ENCODE measurements around the gene TMEM126A.
A peak's percentile ranks its signal among the peaks of the same experiment; 100 is the strongest.
"Not testable (repeated sequence)": the region's sequence is repeated elsewhere in the genome, so short reads cannot be mapped to it uniquely, and the experiment has no call there.

Gene TMEM126A

DNA sequence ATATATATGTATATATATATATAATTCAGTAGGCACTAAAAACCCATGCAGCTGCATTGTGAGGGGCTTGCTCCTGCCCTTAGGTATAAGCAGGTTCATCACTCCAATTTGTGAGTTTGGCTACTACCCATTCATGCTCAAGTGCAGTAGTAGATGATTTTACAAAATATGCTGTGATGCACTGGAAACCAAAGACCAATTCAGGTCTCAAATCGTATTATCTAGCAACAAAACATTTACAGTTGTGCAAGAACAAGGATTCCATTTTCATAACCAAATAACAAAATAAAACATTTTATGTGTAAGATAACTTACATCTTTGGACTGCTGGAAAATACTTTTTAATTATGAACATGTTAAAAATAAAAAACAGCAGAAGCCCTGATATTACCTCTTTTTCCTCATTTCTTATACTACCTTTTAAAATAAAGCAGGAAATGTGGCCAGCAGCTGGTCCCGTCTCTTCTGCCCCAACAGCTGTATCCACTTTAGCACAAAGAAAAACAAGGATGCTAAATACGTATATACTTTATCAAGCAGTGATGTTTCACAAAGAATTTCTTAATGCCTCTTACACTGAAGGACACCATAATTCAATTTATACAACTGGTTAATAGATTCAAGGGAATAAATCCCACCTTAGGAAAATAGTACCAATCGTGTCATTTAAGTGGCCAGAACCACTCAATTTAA lies 14.4 kb downstream of the TMEM126A start:
- DNase-seq, result no peak

DNA sequence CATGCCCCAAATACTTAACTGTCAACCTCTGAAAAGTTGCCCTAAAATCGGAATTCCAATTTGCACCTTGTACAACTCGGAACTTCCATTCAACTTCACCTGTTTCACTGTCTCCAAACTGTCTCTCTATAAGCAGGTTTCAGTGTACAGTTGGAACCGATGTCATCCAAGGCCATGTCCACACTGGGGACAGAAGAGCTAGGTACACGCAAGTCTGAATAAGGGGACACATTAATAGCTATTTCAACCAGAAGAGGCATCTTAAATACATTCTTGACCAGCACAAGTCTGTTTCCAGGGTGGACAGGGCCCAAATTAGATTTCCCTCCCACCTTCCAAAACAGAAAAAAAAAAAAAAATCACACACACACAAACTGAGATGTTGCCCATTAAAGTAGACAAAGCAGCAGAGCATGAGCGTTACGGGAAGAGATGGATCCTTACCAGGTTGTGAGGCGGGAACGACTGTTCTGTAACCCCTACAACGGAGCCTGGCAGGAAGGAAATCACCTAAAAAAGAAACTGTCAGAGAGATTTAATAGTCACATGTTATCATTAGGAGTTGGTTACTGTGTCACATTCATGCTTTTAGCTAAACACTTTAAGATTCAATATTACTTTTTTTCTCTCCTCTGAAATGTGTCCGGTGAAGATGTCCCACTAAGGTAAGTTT lies 15.4 kb downstream of the TMEM126A start:
- DNase-seq, result no peak

DNA sequence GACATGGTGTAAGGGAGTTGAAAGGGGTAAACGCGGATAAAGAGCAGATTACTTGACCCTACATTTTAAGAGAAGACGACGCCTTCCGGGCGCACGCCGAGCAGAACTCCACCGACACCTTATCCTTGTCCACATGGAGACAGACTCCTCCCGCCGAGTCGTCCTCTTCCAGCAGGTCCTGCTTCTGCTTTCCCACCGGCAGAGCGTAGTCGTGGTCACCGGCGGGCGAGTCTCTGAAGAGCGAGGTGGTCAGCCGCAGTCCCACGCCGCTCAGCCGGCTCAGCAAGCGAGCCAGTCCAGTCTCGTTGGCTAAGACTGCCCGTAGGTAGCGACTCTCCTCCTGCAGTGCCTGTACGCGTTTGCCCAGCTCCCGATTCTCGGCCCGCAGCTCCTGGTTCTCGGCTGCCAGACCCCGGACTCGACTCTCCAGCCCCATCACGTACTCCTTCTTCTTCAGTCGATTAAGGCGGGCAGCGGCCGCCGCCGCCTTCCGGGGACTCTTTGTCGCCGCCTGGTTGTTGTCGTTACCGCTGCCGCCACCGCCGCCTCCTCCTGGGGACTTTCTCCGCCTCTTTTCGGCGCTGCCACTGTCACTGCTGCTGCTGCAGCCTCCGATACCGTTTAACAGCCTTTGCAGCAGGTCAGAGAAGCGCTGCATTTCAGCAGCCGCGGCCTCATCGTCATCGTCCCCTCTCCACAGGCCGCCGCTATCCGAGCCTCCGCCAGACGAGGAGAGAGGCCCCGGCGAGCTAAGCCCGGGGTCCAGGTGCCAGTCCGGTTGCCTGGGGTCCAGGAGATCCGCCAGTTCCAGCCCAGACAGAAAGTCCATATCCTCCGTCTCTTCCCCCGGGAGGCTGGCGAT lies 16.2 kb downstream of the TMEM126A start:
- DNase-seq, result peak; percentile 63

DNA sequence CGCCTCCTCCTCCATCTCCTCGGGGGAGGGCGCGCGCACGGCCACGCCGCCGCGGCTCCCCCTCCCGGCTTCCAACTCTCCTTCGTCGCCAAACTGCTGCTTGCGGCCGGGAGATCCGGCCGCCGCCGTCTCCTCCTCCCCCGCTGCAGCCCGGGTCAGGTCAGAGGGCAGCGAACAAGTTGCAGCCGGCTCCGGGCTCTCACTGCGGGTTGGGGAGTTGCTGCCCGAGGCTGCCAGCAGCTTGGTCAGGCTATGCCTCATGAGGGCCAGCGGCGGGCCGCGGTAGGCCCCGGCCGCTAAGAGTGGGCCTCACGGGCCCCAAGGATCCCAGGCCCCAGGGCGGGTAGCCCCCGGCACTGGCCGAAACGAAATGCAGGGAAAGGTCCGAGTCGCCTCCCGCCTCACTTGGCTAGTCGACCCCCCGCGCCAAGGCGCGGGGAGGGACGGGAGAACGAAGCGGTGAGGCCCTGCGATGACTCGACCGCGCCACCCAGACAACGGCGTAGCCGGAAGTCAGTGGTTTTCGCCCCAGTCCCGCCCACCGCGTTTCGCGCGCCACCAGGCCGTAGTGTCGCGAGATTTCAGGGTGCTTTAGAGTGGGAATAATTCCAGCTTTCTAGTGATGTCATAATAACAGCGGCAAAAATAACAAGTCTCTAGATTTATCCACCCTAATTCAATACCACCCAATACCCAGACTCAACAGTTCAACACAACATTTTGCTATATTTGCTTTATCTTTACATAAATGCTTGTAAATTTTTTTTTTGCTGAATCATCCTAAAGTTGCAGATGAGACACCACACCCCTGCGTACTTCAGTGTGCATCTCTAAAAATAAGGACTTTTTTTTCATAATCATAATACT lies 17.1 kb downstream of the TMEM126A start, which contains the start of gene CREBZF:
Gene CREBZF (minus strand): TSS at position 515 of the 867 bp plus-strand sequence. CDS start 254 bp downstream, at position 261.
- peak; percentile 96 for DNase-seq

DNA sequence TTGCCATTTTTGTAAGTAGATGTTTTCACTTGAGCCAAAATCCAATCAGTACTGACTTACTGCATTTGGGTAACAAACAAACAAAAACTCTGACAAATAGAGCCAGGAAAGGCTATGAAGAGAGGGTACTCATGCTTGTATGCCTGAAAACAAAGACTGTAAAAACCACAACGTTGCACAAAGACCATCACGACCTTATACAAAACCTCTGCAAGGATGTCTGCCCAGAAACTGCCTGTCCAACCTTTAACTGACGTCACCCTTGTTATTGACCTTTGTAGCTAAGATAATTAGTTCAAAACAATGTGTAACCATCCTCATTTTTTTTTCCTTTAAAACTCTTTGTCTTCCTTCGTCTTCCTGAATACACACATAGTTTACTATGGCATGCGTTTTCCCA lies 18.0 kb downstream of the TMEM126A start:
- DNase-seq, result no peak

DNA sequence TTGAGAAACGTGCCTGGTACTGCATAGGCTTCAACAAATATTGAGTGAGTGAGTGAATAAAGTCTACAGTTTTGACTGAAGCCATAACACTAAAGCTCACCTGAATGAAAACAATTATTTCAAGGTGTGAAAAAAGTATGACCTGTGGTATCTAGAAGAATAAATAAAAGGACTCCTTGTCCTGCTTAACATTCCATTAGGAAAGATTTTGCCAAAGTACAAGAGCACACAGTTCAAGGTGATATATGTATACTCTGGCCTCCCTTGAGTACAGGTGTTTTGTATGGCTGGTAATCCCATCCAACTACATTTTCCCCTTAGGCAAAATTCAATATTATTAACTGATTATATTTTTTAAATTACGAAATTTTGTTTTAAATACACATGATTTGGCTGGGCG lies 18.9 kb downstream of the TMEM126A start:
- DNase-seq, result no peak

DNA sequence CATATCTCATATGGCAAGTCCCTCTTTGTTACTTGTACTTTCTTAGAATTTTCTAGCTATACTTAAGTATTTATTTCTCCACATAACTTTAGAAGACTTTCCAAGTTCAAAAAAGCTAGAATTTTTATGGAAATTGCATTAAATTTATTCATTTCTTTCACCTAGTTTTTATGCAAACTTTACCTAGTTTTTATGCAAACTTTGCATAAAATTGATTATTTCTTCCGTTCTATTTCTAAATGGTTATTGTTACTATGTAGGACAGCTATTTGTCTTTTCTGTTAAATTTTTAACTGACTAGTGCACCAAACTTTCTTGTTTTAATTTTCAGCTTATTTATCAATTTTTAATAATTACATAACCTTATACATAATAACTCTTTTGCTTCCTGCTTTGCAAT lies 20.4 kb downstream of the TMEM126A start:
- no peak for DNase-seq

DNA sequence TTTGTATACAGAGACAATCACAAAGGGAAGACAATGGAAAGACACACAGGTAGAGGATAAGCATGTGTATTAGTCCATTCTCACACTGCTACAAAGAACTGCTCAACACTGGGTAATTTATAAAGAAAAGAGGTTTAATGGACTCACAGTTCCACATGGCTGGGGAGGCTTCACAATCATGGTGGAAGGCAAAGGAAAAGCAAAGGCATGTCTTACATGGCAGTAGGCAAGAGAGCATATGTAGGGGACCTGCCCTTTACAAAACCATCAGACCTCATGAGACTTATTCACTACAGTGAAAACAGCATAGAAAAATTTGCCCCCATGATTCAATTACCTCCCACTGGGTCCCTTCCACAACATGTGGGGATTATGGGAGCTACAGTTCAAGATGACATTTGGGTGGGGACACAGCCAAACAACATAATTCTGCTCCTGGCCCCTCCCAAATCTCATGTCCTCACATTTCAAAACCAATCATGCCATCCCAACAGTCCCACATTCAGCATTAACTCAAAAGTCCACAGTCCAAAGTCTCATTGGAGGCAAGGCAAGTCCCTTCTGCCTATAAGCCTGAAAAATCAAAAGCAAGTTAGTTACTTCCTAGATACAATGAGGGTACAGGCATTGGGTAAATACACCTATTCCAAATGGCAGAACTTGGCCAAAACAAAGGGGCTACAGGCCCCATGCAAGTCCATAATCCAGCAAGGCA lies 23.3 kb downstream of the TMEM126A start:
- DNase-seq, result not testable (repeated sequence)

DNA sequence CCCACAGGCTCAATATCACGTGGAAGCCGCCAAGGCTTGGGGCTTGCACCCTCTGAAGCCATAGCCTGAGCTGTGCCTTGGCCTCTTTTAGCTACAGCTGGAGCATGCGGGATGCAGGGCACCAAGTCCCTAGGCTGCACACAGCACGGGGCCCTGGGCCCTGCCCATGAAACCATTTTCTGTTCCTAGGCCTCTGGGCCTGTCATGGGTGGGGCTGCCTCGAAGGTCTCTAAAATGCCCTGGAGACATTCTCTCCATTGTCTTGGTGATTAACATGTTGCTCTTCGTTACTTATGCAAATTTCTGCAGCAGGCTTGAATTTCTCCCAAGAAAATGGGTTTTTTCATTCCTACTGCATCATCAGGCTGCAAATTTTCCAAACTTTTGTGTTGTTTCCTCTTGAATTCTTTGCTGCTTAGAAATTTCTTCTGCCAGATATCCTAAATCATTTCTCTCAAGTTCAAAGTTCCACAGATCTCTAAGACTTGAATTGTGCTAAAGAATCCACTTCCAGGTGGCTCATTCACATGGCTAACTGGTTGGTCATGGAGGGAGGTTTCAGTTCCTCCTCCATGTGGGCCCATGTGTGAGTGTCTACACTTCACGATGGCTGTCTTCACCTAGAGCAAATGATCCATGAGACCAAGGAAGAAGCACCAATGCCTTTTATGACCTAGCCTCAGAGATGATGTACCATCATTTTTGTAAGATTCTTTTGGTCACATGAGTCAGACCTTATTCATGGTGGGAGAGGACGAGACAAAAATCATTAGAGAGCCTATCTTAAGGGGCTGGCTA lies 24.5 kb downstream of the TMEM126A start:
- DNase-seq, result no peak

DNA sequence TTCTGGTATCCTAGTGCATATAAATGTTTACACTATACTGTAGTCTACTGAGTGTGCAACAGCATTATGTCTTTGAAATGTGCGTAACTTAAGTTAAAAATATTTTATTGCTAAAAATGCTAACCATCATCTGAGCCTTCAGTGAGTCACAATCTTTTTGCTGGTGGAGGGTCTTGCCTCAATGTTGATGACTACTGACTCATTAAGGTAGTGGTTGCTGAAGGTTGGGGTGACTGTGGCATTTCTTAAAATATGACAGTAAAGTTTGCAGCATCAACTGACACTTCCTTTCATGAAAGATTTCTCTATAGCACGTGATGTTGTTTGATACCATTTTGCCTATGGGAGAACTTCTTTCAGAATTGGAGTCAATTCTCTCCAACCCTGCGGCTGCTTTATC lies 25.6 kb downstream of the TMEM126A start:
- DNase-seq, result no peak

DNA sequence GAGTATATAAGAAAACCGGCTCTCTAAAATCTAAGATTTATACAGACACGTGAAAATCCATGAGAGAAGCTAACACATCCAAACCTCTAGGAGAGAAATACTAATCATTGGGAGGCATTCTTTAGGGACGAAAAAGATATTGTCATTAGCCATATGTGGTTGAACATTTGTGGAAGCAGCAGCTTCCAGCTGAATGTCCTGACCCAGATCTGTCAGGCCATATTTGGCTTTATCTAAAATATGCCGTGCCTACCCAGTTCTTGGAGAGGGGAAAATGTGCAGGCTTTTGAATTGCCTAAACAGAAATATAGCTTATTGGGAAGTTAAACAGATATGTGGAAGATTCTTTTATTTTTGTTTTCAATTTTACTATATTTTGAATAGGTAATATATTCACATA lies 31.8 kb downstream of the TMEM126A start:
- no peak for DNase-seq

DNA sequence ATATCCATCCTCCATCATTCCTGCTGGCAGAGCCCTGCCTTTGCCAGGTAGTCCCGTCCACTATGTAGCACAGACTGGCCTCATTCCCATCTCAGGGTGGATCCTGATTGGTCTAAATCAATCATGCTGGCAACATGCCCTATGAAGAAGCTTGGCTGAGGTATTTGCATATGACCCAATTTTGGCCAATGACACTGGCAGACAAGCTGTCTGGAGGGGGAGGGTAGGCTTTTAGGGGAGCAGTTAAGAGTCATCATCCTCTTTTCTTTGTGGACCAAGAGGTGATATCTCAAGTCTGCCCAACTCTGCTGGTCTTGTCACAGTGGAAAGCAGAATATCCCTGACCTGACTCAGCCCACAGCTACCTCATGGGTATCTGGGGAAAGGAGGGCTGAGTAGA lies 33.1 kb downstream of the TMEM126A start:
- no peak for DNase-seq

DNA sequence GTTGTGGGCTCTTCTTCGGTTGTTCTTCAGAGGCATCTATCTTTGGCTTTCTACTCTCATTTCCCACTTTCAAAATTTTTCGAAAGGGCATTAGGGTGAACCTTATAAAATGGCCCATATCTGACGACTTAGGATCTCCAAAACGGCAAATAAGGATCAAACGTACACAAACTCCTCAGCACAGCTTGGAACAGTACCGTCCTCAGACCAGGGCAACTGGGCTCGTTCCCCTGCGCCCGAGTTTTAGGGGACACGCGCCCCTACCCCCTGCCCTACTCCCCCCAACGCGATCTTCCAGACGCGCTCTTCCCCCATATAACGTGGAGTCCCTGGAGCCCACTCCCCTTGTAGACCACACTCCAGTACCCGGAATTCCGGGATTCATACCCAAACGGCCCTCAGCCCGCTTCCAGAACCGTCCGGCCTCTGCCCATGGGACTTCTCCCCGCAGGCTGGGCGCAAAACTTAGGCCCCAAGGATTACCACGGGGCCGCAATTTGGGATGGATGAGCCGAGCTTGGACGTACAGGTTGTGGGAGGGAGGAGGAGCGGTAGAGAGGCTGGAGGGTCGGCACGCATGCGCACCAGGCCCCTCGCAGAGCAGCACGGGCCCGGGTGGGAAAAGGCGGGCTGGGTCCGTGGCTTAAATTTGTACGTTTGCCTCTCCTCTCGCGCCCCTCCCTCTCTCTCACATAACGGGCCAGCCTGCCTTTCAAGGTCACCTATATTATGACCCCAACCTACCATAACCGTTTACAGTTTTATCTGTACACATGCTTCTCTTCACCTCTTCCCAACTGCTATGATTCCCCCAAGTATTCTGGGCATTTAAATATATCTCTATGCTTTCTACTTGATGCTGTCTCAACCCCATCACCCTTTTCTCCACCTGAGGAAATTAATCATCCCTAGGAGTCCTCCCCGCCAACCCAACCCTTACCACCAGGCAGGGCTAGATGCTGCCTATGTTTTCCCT lies 34.9 kb downstream of the TMEM126A start:
- peak; percentile 62 for DNase-seq

DNA sequence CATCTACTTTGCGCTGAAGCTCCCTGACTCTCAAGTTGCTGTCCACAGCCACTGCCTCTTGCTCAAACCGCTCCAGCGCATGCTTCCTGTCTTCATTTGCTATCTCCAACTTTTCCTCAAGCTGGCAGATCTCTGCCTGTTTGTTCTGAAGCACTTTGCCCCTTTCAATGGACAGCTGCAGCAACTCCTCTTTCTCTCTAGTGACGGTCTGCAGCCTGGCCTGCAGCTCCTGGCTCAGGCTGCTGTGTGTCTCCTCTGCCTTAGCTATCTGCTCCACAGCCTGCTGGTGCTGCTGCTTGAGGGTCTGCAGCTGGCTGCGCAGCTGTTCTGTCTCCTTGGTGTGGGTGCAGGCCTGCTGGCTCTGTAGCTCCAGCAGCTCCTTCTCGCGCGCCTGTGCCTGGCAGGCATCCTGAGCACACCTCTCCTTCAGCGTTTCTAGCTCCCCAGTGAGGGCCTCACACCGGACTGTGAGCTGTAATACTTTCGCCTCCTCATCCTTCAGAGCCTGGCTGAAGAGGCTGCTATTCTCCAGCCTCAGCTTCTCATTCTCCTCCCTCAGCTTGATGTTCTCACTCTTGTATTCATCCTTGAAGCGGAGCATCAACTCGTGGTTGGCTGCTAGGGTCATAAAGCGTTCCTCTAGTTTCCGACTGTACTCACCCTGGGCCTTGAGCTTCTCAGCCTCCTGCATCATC lies 37.5 kb downstream of the TMEM126A start:
- DNase-seq, result peak; percentile 55

DNA sequence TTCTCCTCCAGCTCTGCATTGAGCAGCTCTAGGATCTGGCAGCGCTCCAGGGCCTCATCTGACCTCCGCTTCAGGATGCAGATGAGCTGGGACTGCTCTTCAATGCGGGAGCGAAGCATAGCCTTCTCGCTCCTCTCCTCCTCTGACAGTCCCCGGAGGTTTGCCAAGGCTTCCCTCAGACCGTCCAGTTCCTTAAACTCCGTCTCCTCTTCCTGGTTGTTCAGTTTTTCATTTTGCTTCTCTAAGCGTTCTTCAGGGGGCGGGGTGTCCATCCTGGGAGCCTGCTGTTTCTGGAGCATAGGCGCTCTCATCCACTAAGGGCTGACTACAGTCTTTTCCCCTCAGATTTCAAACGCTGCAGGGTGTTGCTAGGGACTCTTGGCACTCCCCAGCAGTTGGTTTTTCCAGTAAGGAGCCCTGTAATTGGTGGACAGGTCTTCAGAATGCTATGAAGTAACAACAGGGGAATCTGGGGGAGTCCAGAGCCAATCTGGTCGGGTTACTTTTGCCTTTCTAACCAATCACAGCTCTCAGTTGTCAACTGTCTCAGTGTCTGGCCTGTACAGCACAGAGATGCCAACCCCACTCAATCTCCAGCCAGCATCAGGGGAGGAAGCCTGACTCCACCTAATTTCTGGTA lies 38.2 kb downstream of the TMEM126A start, which contains the start of gene CCDC89:
Gene CCDC89 (minus strand): TSS at position 376 of the 640 bp plus-strand sequence. CDS start 65 bp downstream, at position 311.
- peak; percentile 92 for DNase-seq

DNA sequence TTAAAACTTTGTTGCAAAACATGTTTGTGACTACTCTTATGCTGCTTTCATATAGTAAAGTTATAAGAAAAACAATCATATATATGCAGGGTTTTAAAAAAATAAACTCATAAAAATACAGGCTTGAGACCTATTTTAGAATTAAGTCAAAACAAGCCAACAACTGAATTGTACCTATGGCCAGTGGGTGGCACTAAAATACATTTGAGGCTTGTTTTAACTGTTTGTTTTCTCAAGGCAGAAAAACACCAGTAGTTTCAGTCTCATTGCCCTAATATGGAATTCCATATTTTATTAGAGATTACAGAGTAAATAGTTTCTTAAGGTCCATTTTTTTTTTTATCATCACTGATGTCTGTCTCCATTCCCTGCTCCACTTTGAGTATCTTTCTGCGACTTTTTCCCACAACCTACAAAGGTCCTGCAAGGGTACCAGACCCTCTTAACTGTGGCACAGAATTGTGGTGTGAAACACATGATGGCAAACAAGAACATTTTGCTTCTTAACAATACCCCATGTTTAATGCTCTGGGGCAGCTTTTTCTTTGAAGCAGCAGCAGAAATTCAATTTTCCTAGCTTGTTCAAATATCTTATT lies 46.7 kb downstream of the TMEM126A start:
- peak; percentile 6 for DNase-seq

DNA sequence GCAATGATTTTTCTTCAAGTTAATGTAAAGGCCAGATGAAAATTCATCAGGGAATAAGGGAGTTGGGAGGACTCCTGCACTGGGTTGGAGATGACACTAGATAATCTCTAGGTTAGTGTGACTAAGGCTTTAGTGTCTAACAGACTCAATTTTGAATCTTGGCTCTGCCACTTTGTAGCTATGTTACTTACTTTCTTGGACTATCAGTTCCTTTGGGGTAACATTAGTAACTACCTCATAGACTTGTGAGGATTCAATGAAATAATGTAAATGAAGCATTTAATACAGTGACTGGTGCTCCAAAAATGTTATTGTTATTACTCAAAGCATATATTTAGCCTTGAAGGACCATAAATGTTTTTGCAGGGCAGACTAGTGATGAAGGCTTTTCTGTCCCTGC lies 47.8 kb downstream of the TMEM126A start:
- no peak for DNase-seq

DNA sequence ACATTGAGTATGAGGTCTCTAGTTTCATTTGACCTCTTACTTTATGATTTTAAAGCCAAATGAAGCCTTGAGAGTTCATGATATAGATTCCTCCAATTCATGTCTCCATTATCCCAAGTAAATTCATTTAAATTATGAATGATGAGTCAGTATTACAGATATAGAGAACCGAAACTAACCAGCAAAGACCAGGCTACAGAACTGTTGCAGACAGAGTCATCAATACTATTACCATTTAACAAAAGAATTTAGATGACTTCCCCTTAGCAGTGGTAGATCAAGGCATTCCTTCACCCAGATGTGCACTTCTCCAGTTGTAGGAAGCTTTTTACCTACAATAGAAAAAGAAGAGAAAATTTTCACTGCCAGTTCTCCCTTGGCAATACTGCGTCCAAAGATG lies 50.0 kb downstream of the TMEM126A start:
- no peak for DNase-seq
